ENCODE measurements around the gene RASGRF1. TPM values are rescaled to one million over a fixed set of nuclear protein-coding genes. Genes with fewer than 3 reads are reported as not detected.

RASGRF1 gene
- total RNA-seq, 6 experiments from 2014 or later, result 0.29 TPM; not detected in 5

DNA sequence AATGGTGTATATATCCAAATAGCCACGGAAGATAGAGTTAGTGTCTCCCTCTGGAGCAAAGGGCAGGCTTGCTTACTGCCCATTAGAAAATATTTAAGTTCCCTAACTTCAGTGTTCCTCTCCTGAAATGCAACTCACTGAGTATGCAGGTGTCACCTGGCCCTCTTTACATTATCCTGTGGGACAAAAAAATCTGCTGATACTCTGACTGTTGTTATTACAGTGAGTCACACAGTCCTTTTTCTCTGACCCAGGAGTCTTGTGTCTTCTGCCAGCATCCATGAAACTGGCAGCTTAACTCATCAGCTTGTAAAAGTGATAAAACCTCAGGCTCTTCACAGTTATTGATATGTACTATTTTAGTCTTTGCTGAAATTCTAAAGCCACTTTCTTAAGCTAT, 42.2 kb upstream of the RASGRF1 start:
- Histone ChIP-seq H3K27me3 (no peaks in the 10 kb centered on the region), H3K27ac (no peak overlapping the region), H3K36me3 (no peaks in the 10 kb centered on the region), H3K4me1 (no peaks in the 10 kb centered on the region), H3K4me3 (no peak overlapping the region), H3K9me3 (no peaks in the 10 kb centered on the region)
- no peak for TF ChIP-seq POLR2A (IDR thresholded peaks at IDR 0.05)
- TF ChIP-seq, protein P1, sequence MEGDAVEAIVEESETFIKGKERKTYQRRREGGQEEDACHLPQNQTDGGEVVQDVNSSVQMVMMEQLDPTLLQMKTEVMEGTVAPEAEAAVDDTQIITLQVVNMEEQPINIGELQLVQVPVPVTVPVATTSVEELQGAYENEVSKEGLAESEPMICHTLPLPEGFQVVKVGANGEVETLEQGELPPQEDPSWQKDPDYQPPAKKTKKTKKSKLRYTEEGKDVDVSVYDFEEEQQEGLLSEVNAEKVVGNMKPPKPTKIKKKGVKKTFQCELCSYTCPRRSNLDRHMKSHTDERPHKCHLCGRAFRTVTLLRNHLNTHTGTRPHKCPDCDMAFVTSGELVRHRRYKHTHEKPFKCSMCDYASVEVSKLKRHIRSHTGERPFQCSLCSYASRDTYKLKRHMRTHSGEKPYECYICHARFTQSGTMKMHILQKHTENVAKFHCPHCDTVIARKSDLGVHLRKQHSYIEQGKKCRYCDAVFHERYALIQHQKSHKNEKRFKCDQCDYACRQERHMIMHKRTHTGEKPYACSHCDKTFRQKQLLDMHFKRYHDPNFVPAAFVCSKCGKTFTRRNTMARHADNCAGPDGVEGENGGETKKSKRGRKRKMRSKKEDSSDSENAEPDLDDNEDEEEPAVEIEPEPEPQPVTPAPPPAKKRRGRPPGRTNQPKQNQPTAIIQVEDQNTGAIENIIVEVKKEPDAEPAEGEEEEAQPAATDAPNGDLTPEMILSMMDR (IDR thresholded peaks at IDR 0.05), result no peak
- intact Hi-C loops (cut with DNase I), result no loop called here
- no peak for DNase-seq
- WGBS (ENCODE audit: insufficient coverage, low coverage, low lambda C conversion rate, missing lambda C conversion rate), result 18% methylated on average over 1 of the region's 1 CpG
- no peak for ATAC-seq

- Histone ChIP-seq H3K27me3 (no peaks in the 10 kb centered on the region), H3K4me1 (no peaks in the 10 kb centered on the region), H3K4me3 (no peak overlapping the region), H3K36me3 (no peaks in the 10 kb centered on the region), H3K27ac (no peak overlapping the region), H3K9me3 (no peaks in the 10 kb centered on the region)
- intact Hi-C loops (cut with DNase I), result no loop called here
- DNase-seq (no peak), ATAC-seq (no peak)
- TF ChIP-seq, protein P1 (IDR thresholded peaks at IDR 0.05), result no peak
- no peak for TF ChIP-seq POLR2A (IDR thresholded peaks at IDR 0.05)
Observed at GRCh38 chr15:79132361-79132760, 41.8 kb upstream of the RASGRF1 start.

DNA sequence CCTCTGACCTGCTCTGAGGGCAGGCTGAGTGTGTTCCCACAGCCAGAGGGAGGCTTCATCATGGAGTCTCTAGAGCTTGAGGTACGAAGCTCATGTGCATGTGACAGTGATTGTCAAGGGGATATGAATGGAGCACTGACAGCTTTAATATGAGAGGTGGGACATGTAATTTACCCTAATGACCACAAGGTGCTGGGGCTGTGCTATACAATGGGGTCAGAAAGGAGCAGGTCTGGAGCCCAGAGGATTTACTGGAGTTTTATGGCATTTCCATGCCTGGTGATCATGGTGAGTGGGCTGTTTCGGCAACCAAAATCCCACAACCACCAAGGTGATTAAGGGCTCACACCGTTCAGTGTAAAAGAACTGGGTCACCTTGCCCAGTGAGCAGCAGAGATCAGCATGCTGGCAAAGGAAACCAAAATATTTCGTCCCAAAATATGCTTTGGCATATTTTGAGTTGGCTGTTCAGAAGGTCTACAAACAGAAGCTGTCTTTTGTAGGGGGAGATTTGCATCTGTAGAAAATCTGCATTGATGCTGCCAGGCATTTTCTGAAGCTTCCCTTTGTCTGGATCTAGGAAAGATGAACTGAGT, 40.1 kb upstream of the RASGRF1 start:
- Histone ChIP-seq H3K27ac (no peak overlapping the region), H3K27me3 (no peaks in the 10 kb centered on the region), H3K36me3 (no peaks in the 10 kb centered on the region), H3K9me3 (no peaks in the 10 kb centered on the region), H3K4me3 (no peak overlapping the region), H3K4me1 (no peaks in the 10 kb centered on the region)
- no peak for TF ChIP-seq POLR2A (IDR thresholded peaks at IDR 0.05)
- TF ChIP-seq, protein P1 (IDR thresholded peaks at IDR 0.05), result no peak
- DNase-seq (no peak), ATAC-seq (no peak)
- 80% methylated on average over 1 of the region's 4 CpGs for WGBS (ENCODE audit: insufficient coverage, low coverage, low lambda C conversion rate, missing lambda C conversion rate)
- intact Hi-C loops (cut with DNase I), result no loop called here

DNA sequence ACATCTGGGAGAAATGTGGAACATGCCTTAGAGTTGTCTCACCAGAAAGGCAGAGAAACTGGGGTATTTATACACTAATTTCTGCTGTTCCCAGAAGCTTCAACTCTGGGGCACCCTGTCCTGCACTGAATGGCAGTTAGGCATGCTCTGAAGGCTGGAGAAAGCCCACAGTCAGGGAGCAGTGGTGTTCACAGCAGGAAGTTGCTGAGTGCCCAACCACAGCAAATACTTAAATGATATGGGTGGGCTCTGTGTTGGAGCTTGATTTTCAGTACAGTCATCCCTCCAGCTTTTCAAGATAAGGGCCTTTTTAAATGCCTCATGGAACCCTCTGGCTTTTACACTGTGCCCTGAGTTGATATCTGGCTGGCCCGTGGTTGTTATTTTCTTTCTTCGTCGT, 38.7 kb upstream of the RASGRF1 start:
- TF ChIP-seq POLR2A (IDR thresholded peaks at IDR 0.05), result no peak
- TF ChIP-seq, protein P1 (IDR thresholded peaks at IDR 0.05), result no peak
- Histone ChIP-seq H3K27me3 (no peaks in the 10 kb centered on the region), H3K9me3 (no peaks in the 10 kb centered on the region), H3K36me3 (no peaks in the 10 kb centered on the region), H3K4me3 (no peak overlapping the region), H3K27ac (no peak overlapping the region), H3K4me1 (no peaks in the 10 kb centered on the region)
- 74% methylated on average over 3 of the region's 3 CpGs for whole genome bisulfite sequencing (ENCODE audit: insufficient coverage, low coverage, low lambda C conversion rate, missing lambda C conversion rate)
- ATAC-seq, result no peak
- intact Hi-C loops (cut with DNase I), result no loop called here
- no peak for DNase-seq

- TF ChIP-seq, protein P1 (IDR thresholded peaks at IDR 0.05), result no peak
- TF ChIP-seq POLR2A (IDR thresholded peaks at IDR 0.05), result no peak
- intact Hi-C loops (cut with DNase I), result no loop called here
- 37% methylated on average over 2 of the region's 3 CpGs for WGBS (ENCODE audit: insufficient coverage, low coverage, low lambda C conversion rate, missing lambda C conversion rate)
Observed at GRCh38 chr15:79128556-79128955, 38.0 kb upstream of the RASGRF1 start.

More at GRCh38 chr15:79128556-79128955, 38.0 kb upstream of the RASGRF1 start:
- ATAC-seq, result no peak
- no peak for DNase-seq
- H3K9me3 ChIP-seq, result no peaks in the 10 kb centered on the region
- H3K27ac ChIP-seq, result no peak overlapping the region
- H3K4me3 ChIP-seq, result no peak overlapping the region
- H3K36me3 ChIP-seq, result no peaks in the 10 kb centered on the region
- no peaks in the 10 kb centered on the region for H3K27me3 ChIP-seq
- no peaks in the 10 kb centered on the region for H3K4me1 ChIP-seq
